Panc1 (cell line): ENCODE results near the gene SLC39A5. TPM values are rescaled to one million over a fixed set of nuclear protein-coding genes. Genes with fewer than 3 reads are reported as not detected.
A peak's percentile ranks its signal among the peaks of the same experiment; 100 is the strongest.

Experiments
- ATAC-seq: fragments of 200-7000 bp; cut with Tn5 transposase; 2 replicates; pipeline ENCODE4 v1.9.1; 2020; ENCODE audit warnings: mild to moderate bottlenecking, moderate library complexity
- BruUV-seq: library from RNA; stranded (reverse); fragments of 400-500 nt; replicated peaks from 2 replicates; lab custom pipeline; 2021; lab: Mats Ljungman, UMichigan
- CTCF ChIA-PET: fragments of 300-600 bp; sonication (Branson Sonifier 250); formaldehyde crosslinking; loops from one replicate; lab custom pipeline; 2022; ENCODE audit warnings: antibody characterized with exemption; lab: Charles Lee
- POLR2A ChIA-PET: fragments of 300-600 bp; sonication (Branson Sonifier 250); formaldehyde crosslinking; loops from one replicate; lab custom pipeline; 2022; ENCODE audit warnings: antibody characterized with exemption; lab: Charles Lee
- DNase-seq: peaks from one replicate; pipeline ENCODE4 v3.0.0-alpha.2; 2010; ENCODE audit warnings: low read depth, low spot score
- H3K27ac ChIP-seq: 2 replicates; pipeline ENCODE4 v1.5.1; 2011; ENCODE audit warnings: mild to moderate bottlenecking, low read length, inconsistent platforms
- H3K27me3 ChIP-seq: fragments of 200-500 bp; sonication (Bioruptor generic); 2 replicates; pipeline ENCODE4 v1.6.0; 2014; ENCODE audit warnings: low read length, inconsistent platforms; ENCODE audit not compliant: control insufficient read depth, insufficient read depth
- H3K36me3 ChIP-seq: fragments of 200-500 bp; sonication (Bioruptor generic); 2 replicates; pipeline ENCODE4 v1.5.1; 2014; ENCODE audit warnings: inconsistent platforms, mild to moderate bottlenecking, low read length, moderate library complexity; ENCODE audit not compliant: control insufficient read depth, insufficient read depth
- H3K4me1 ChIP-seq: 2 replicates; pipeline ENCODE4 v1.5.1; 2011; ENCODE audit warnings: inconsistent platforms, mild to moderate bottlenecking, low read length, moderate library complexity; ENCODE audit not compliant: control insufficient read depth, insufficient read depth
- H3K4me3 ChIP-seq, 2 experiments: 2 replicates each; pipeline ENCODE4 v1.5.1; 2011 to 2012; ENCODE audit warnings: low read depth in 2 of 2, low read length in 2 of 2, mild to moderate bottlenecking in 2 of 2, inconsistent platforms in 1 of 2, moderate library complexity in 1 of 2
- H3K9me3 ChIP-seq: fragments of 200-500 bp; sonication (Bioruptor generic); 2 replicates; pipeline ENCODE4 v1.5.1; 2014; ENCODE audit warnings: low read depth, mild to moderate bottlenecking, inconsistent platforms, low read length, moderate library complexity; ENCODE audit not compliant: control insufficient read depth, insufficient read depth
- CTCF ChIP-seq: fragments of 450-650 bp; IDR thresholded peaks from 2 replicates; pipeline ENCODE4 v1.5.1; 2017; ENCODE audit warnings: mild to moderate bottlenecking
- POLR2AphosphoS5 ChIP-seq: IDR thresholded peaks from 2 replicates; pipeline ENCODE4 v1.6.1; 2012; ENCODE audit warnings: mild to moderate bottlenecking, low read depth, low read length, moderate library complexity
- REST ChIP-seq, 2 experiments: IDR thresholded peaks; 2 replicates each; pipeline ENCODE4 v1.6.1; 2011 to 2012; ENCODE audit warnings: low read depth in 2 of 2, control low read depth in 1 of 2, low read length in 1 of 2, mild to moderate bottlenecking in 1 of 2, moderate library complexity in 1 of 2; ENCODE audit not compliant: insufficient read depth in 1 of 2
- SIN3A ChIP-seq: IDR thresholded peaks from 2 replicates; pipeline ENCODE4 v1.6.1; 2012; ENCODE audit warnings: low read depth, mild to moderate bottlenecking, low read length, moderate library complexity, borderline replicate concordance; ENCODE audit not compliant: insufficient read depth
- in situ Hi-C: cut with HindIII; loops from 2 replicates; pipeline ENCODE4 v1.10.0; 2016; ENCODE audit warnings: low sequenced_read_pairs, low pct_unique_long_range_greater_than_20kb
- intact Hi-C: fragments of 100-400 bp; cut with micrococcal nuclease; formaldehyde crosslinking; loops from one replicate; pipeline ENCODE4 v1.10.0; 2022; ENCODE audit not compliant: unreplicated experiment
- total RNA-seq: library from RNA; stranded (reverse); gene quantifications from one replicate; pipeline ENCODE4 v1.2.1, GENCODE V29; 2021; ENCODE audit not compliant: unreplicated experiment

Gene SLC39A5
- total RNA-seq, 1 experiment from 2014 or later = 0.23 TPM

- peak within 1 kb of the TSS; percentile 94 for H3K27ac ChIP-seq
- H3K9me3 ChIP-seq = no peaks in the 10 kb centered on the region
- H3K4me3 ChIP-seq = peak within 1 kb of the TSS; percentile 71 to 81
- in situ Hi-C loops (no loop called here), intact Hi-C loops (loop anchor here (2.0 kb wide), 1 partner anchor 31 kb away; no protein-coding TSS in a partner anchor)
- ATAC-seq (peak; percentile 89), DNase-seq (peak; percentile 96)
- no peaks in the 10 kb centered on the region for H3K27me3 ChIP-seq
- no peaks in the 10 kb centered on the region; the same call in 1 of the 2 replicates for H3K36me3 ChIP-seq
- ChIA-PET POLR2A (no interaction called here), CTCF (no interaction called here)
- H3K4me1 ChIP-seq = peaks cover 16% of the 10 kb centered on the region
- no TSS peak for BruUV-seq
- TF ChIP-seq CTCF (peak; percentile 99), POLR2AphosphoS5 (peak; percentile 61; the same call in 1 of the 2 replicates), REST (IDR thresholded peaks at IDR 0.05; ENCODE audit: insufficient read depth in 1 of 2, low read depth in 2 of 2, low read length in 1 of 2) (no peak), SIN3A (peak; percentile 89; the same call in 1 of the 2 replicates)
Observed at GRCh38 chr12:56224102-56224701, 5.6 kb upstream of the SLC39A5 start, which contains the start of gene NABP2. Gene NABP2, plus strand, starts transcription at chr12:56224342. Its CDS starts 515 bp downstream, at chr12:56224857.

- H3K27me3 ChIP-seq = no peaks in the 10 kb centered on the region
- peak overlapping the region; percentile 94 for H3K27ac ChIP-seq
- H3K9me3 ChIP-seq = no peaks in the 10 kb centered on the region
- no TSS peak for BruUV-seq
- intact Hi-C loops (loop anchor here (2.0 kb wide), 1 partner anchor 32 kb away; no protein-coding TSS in a partner anchor), in situ Hi-C loops (no loop called here)
- peaks cover 16% of the 10 kb centered on the region for H3K4me1 ChIP-seq
- H3K36me3 ChIP-seq = no peaks in the 10 kb centered on the region; the same call in 1 of the 2 replicates
- DNase-seq (no peak), ATAC-seq (no peak)
- peak overlapping the region; percentile 71 to 81 for H3K4me3 ChIP-seq
- TF ChIP-seq CTCF (no peak), REST (IDR thresholded peaks at IDR 0.05; ENCODE audit: insufficient read depth in 1 of 2, low read depth in 2 of 2, low read length in 1 of 2) (peak; percentile 76 to 81)
- ChIA-PET CTCF (no interaction called here), POLR2A (no interaction called here)
Observed at GRCh38 chr12:56224954-56225353, 4.9 kb upstream of the SLC39A5 start.
